HG03378 (cell line): ENCODE results near the gene CRACR2B.

Source experiments
- ATAC-seq: cut with Tn5 transposase; IDR thresholded peaks from one replicate; pipeline ENCODE4 v1.9.1; 2021; ENCODE audit warnings: mild to moderate bottlenecking, moderate library complexity; ENCODE audit not compliant: unreplicated experiment

The CRACR2B gene

DNA sequence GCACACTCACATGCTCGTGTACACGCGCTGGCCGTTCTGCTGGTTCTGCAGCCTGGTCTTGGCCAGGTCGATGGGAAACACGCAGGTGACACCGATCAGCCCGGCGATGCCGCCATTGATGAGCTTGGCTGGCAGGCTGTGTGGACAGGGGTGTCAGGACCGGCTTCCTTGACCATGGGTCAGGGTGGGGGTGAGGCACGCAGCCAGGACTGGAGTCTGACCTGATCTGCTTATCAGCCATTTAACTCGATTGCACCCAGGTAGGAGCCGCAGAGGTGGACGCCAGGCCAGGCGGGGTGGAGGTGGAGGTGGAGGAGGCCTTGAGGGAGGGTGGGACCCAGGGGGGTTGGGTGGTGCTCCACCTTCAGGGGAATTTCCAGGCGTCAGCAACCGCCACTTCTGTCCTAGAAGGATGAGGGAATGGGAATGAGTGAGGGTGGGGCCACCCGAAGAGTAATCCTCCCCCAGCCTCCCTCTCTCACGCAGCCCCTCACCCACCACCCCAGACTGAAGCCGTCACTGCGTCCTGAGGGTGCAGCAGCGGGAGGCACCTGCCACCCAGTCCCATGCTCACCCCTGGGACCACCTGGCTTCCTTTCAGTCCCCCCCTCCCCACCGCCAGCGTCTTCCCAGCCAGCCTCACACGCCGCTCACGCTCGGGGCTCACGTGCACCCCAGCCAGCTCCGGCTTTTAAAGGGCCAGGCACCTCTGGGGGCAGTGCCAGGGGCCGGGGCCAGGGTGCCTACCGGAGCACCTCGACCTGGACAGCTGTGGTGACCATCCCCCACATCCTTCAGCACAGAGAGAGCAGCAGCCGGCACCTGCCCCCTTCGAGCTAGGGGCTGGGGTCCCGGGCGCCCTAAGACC, 32.7 kb upstream of the CRACR2B start:
- no peak for ATAC-seq

- ATAC-seq, result no peak
These were observed 31.8 kb upstream of the CRACR2B start for GRCh38 chr11:795634-796564.

- no peak for ATAC-seq
These were observed 31.0 kb upstream of the CRACR2B start for GRCh38 chr11:796565-797295.

DNA sequence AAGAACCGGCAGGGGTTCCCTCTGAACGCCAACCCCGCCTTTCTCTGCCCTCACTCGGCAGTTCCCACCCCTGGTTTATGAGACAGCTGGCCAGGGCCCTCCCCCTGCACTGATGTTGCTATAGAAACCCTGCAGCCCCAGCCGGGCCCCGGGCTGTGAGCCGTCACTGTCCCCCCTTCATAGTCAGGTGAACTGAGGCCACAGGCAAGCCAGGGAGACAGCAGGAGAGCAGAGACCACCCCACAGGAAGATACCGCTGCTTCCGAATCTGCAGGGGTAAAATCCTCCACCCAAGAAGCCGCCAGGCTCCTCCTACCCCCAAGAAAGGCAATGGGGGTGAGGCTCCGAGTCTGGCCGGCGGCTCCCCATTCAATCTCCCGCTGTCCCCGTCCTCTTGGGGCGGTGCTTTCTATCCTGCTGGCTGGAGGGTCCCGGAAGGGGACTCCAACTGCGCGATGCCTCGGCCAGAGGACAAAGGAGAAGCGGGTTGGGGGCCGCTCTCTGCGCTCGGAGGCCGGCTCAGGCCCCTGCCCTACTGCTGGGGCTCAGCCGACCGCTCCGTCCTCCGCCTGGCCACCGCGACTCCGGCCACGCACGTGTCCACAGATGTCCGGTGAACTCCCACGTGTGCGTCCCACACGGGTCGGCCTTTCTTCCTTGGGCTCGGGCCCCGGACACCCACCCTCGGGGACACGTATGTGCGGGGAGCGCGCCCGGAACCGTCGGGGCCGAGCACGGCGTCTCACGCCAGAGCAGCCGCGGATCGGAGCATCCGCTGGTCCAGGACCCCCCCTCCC, 30.2 kb upstream of the CRACR2B start:
- peak; percentile 43 for ATAC-seq

- peak; percentile 29 for ATAC-seq
These were observed 29.5 kb upstream of the CRACR2B start, which contains the start of gene SLC25A22 for GRCh38 chr11:798093-798713. TSS of gene SLC25A22 (minus strand) at chr11:798281. CDS start at chr11:795006, 3,275 bp downstream.

- ATAC-seq, result no peak
These were observed 27.9 kb upstream of the CRACR2B start for GRCh38 chr11:799641-800316.

DNA sequence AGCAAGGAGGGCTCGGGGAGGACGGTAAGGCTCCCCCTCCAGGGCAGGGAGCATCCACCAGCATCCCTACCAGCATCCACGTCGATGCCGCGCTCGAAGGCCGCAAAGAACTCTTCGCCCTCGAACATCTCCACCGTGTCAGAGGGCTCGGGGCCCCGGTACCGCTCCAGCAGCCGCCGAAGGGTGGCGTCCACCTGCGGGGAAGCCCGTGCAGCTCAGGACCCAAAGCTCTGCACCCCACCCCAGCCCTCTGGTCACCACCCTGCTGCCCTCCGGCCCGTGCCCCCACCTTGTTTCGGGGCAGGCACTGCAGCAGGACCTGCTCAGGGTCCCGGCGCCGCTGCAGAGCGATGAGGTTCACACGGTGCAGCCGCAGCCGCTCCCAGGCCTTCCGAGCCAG, 27.2 kb upstream of the CRACR2B start:
- ATAC-seq, result no peak

DNA sequence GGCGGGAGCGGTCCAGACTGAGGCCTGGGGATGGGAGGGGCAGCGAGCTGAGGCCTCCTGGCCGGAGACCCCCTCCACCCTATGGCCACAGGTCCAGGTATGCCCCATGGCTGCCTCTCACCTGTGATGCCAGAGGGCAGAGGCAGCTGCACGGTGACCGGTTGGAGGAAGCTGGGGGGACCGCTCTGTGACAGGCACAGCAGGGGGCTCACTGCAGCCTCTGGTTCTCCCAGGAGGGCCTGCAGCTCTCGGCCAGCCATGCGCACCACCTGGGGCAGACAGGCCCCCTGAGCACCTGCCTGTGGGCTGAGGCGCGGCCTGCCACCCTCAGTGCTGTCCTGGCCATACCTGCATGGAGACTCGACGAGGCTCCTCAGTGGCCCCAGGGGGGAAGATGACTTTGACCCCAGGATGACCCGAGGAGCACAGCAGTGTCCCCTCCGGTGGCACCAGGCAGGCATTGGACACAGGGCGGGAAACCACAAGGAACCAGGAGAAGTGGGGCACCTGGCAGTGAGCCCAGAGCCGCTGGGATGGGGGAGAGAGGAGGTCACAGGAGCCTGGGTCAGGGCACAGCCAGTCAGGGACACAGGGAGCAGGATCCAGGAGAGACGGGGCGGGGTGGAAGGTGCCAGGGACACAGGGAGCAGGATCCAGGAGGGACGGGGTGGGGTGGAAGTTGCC, 26.5 kb upstream of the CRACR2B start:
- no peak for ATAC-seq

DNA sequence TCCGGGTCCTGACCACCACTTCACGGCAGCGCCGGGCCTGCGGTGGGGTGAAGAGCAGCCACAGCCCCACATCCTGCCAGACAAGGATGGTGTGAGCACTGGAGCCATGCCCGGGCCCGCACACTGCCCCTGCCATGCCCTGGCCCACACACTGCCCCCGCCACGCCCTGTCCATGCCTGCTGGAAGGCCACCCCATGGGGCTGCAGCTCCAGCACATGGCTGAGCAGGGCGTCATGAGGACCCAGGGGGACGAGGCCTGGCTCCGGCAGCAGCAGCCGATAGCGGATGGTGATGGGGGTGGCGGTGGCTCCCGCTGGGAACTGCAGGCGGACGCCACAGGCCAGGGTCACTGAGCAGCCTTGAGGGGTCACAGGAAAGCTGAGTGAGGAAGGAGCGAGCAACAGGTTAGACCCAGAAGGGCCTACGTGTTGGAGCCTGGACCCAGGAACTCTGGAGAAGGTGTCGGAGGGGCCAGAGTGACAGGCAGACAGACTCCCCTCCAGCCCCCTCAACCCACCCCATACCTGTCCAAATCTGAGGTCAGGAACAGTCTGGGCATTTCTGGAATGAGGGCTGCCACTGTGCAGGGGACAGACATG, 25.6 kb upstream of the CRACR2B start:
- no peak for ATAC-seq

DNA sequence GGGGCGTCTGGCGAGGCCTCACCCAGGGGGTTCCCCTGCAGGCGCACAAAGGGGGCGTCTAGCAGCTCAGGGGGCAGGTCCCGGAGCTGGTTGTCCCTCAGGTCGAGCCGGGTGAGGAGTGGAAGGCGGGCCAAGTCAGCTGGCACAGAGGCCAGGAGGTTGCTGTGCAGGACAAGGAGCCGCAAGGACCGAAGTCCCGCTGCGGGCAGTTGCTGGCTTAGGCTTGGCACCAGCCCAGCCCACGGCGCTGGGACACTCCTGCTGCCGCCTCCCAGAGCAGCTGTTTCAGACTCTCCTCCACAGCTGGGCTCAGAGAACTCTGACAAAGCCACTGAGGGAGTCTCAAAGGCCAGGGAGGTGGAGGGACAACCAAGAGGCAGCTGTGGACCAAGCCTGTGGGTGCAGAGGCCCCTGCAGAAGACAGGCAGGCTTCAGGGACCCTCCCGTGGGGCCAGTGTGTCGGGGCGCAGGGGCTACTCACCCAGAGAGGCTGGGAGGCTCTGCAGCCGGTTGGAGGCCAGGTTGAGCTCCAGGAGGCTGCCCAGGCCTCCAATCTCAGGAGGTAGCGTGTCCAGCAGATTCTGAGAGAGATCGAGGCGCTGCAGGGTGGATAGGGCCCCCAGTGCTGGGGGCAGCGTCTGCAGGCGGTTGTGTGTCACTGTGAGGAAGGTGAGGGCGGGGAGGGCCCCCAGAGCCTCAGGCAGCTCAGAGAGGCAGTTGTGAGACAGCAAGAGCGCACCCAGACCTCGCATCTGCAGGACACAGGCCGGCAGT, 24.8 kb upstream of the CRACR2B start:
- no peak for ATAC-seq

- no peak for ATAC-seq
These were observed 24.3 kb upstream of the CRACR2B start for GRCh38 chr11:803467-803742.

DNA sequence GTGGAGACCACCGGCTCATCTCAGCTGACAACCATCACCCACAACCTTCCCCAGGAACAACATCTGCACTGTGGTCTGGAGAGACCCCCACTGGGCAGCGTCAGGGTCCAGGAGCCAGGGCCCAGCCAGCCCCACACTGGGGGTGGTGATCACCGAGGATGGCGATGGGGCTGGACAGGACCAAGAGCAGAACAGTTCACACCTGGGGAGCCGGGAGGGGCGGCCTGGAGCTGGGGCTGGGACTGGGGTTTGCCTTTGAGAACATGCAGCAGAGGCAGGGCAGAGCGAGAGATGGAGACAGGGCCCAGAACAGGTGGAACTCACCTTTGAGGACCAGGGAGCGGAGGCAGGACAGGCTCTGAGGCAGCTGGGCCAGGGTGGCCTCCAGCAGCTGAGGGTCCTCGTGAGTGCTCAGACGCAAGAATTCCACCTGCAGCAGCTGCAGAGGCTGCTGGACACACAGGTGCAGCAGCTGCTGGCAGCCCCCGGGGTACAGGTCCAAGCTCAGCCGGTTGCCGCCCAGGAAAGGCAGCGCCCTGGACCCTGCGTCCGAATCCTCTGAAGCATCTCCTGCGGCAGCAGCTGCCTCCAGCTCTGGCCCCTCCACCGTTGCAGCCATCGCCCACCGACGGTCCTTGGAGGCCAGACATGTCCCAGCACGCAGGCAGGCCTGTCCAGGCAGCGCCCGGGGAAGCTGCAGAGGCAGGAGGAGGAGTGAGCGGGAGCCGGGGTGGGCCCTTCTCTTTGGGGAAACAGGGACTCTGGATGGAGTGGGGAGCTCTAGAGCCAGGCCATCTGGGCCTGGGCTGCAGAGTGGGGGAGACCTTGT, 23.7 kb upstream of the CRACR2B start:
- no peak for ATAC-seq

GRCh38 chr11:804599-804964, 23.1 kb upstream of the CRACR2B start:
- ATAC-seq, result no peak

- ATAC-seq, result no peak
These were observed 19.1 kb upstream of the CRACR2B start for GRCh38 chr11:808427-809286.

GRCh38 chr11:809287-810039, 18.3 kb upstream of the CRACR2B start, which contains the start of gene RPLP2:
TSS of gene RPLP2 (plus strand) at chr11:809967. CDS start at chr11:810235, 268 bp downstream.
- peak; percentile 63 for ATAC-seq
